GM18499 (cell line): Measurements from ENCODE around the gene OR10A2.
A peak's percentile ranks its signal among the peaks of the same experiment; 100 is the strongest.
"Not testable (repeated sequence)": the region's sequence is repeated elsewhere in the genome, so short reads cannot be mapped to it uniquely, and the experiment has no call there.

ENCODE experiments used
- ATAC-seq: cut with Tn5 transposase; IDR thresholded peaks from one replicate; pipeline ENCODE4 v1.9.1; 2021; ENCODE audit warnings: moderate number of reproducible peaks; ENCODE audit not compliant: insufficient read depth, unreplicated experiment

The OR10A2 gene

DNA sequence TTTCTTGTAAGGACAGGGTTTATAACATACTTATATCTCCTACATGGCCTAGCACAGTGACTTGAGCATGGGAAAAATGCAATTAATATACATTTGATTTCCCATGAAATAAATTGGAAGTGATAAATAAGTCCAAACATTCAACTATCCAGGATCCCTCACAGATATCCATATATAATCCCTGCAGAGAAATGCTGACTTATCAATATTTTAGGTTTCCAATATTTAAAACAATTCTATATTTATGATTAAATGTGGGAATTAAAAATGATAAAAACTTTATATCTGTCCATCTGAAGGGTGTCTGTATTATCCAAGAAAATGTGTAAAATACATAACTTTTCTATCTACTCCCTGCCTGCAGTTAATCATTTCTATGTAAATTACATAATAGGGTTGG, 19.9 kb downstream of the OR10A2 start:
- ATAC-seq, result no peak

DNA sequence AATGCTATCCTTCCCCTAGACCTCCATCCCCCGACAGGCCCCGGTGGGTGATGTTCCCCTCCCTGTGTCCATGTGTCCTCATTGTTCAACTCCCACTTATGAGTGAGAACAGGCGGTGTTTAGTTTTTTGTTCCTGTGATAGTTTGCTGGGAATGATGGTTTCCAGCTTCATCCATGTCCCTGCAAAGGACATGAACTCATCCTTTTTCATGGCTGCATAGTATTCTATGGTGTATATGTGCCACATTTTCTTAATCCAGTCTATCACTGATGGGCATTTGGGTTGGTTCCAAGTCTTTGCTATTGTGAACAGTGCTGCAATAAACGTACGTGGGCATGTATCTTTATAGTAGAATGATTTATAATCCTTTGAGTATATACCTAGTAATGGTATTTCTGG, 24.9 kb downstream of the OR10A2 start:
- ATAC-seq, result not testable (repeated sequence)

DNA sequence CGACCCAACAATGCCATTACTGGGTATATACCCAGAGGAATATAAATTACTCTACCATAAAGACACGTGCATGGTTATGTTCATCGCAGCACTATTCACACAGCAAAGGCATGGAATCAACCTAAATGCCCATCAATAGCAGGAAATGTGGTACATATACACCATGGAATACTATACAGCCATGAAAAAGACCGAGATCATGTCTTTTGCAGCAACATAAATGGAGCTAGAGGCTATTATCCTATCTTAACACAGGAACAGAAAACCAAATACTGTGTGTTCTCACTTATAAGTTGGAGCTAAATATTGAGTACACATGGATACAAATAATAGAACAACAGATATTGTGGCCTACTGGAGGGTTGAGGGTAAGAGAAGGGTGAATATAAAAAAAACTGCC, 26.0 kb downstream of the OR10A2 start:
- no peak for ATAC-seq

DNA sequence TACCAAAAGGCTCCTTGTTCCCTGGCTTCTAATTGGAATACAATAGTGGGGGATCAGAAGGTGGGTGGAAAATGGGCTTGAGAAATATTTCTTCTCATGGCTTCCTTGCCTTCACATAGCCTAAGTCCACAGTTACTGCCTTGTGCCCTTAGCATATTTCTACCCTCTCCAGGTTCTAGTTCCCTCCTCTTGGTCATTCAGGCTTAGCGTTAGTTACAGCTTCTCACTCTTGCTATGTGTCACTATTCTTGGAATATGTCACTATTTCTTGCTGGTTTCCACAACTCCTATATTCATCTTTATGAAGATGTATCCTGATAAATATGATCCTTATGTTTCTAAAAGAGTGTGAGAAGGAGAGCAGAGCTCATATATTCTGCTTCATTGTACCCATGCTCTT, 27.0 kb downstream of the OR10A2 start:
- ATAC-seq, result no peak

DNA sequence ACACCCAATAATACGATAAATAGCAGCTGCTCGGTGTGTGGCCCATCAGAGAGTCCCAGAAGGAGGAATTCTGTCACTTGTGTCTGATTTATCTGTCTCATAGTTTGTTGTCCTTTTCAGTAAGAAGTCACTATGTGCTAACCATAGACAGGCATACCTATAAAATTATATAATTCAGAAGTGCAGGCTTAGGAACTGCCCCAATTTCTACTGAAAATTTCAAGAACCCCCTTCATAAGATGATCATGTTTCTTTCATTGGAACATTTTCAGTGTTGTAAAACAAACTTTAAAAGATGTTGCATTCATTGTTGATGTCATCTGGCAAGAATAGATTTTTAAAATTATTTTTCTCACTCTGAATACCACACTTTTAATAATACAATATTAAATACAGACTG, 29.5 kb downstream of the OR10A2 start, which contains the start of gene OR2D2:
Gene OR2D2, minus strand, starts transcription at position 101 of the 400 bp plus-strand sequence. Its CDS starts 0 bp downstream, at position 101.
- no peak for ATAC-seq

DNA sequence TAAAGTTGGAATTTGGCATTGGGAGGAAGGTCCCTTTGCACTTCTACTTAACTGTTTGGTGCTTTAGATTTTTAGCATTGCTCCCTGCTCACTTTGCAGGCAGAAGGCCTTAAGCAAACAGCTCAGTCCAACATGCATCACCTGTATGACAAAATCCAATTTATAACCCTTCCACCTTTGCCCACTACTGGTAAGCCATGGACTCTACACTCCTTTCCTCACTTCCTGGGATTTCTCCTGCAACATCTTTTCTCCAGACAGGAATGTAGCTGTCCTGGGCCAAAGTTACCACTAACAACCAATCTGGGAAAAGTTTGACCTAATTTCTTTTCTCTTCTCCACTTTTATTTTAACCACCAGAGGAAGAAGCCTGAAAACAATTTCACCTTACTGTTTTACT, 31.2 kb downstream of the OR10A2 start:
- no peak for ATAC-seq

DNA sequence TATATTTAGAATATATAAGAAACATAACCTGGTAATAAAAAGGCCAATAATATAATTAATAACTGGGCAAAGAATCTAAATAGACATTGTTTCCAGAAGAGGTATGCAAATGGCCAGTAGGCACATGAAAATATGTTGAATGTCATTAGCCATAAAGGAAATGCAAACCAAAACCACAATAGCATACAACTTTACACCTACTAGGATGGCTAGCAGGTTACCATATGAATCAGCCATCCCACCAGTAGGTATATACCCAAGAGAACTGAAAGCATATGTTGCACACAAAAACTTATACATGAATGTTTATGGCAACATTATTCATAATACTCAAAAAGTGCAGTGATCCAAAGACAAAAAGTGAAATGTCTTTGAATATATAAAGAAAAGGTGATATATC, 32.2 kb downstream of the OR10A2 start:
- peak; percentile 88 for ATAC-seq

DNA sequence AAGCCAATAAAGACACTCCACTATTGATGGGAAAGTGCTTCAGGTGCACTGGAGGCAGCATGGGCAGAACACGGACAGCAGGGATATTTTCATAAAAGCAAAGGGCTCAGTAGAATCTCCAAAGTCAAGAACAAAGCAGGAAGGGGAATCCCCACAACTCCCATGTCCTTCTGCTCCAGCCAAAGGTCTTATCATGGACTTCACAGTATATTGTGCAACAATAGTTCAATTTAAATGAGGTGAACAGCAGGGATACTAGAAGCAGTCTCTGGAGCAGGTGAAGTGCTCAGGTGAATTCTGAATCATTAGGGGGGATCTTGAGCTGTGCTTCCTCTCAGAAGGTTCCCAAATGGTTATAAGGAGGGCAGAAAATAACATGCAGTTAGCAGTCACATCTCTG, 36.1 kb downstream of the OR10A2 start:
- ATAC-seq, result no peak

DNA sequence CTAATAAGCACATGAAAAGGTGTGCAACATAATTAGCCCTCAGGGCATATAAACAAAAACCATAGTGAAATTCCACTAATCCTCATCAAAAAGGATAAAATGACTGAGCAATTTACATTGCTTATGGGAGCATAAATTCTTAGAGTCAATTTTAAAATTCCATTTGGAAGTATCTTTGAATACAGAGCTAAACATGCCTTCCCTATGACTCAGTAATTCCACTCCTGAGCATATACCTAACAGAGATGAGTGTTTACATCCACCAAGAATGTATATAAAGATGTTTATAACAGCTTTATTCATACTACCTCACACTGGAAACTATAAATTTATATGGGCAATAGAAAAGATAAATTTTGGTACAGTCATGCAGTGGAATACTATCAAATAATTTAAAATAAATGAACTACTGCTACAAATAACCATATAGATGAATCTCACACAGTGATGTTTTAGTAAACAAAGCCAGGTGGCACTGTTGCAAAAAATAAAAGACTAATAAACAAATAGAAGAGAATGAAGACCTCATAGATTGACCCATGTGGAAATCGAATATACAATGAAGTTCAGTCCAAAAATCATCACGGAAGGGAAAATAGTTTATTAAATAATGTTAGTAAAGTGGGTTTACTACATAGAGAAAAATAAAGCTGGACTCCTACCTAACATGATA, 37.6 kb downstream of the OR10A2 start:
- no peak for ATAC-seq

DNA sequence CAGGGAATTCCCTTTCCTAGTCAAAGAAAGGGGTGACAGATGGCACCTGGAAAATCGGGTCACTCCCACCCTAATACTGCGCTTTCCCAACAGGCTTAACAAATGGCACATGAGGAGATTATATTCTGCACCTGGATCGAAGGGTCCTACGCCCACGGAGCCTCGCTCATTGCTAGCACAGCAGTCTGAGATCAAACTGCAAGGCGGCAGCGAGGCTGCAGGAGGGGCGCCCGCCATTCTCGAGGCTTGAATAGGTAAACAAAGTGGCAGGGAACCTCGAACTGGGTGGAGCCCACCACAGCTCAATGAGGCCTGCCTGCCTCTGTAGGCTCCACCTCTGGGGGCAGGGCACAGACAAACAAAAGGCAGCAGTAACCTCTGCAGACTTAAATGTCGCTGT, 41.9 kb downstream of the OR10A2 start:
- not testable (repeated sequence) for ATAC-seq

DNA sequence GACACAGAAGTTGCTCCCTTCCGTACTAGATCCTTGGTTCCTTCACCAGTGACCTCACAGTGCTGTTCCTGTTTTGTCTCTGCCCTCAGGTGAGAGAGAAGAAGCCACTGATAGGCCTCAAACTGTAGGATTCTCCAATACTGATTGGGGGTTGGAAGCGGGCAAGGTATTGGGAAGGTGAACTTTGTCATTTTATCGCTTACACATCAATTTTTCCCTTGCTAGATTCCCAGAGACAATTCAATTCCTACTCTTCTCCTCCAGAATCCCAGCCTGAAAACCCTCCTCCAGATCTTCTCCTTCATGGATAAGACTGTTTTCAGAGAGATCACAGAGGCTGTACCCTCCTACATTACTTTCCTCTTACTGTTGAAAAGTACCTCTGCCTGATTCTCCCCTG, 48.5 kb downstream of the OR10A2 start:
- ATAC-seq, result no peak

DNA sequence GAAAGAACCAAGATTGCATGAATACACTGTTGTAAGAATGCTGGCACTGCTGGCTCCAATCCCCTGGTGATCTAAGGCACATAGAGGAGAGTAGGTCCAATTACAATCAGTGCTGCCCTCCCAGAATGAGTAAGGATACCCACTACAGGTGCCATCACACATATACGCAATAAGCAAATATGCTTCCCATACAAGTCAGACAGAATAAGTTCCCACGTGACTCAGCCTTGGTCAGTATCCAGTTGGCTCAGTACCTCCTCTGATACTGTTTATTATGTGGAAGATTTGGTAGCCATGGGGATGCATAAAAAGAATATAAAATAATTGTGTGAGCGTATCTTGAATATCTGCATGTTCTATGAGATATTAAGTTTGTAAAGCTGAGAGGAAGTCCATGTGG, 49.1 kb downstream of the OR10A2 start:
- no peak for ATAC-seq

DNA sequence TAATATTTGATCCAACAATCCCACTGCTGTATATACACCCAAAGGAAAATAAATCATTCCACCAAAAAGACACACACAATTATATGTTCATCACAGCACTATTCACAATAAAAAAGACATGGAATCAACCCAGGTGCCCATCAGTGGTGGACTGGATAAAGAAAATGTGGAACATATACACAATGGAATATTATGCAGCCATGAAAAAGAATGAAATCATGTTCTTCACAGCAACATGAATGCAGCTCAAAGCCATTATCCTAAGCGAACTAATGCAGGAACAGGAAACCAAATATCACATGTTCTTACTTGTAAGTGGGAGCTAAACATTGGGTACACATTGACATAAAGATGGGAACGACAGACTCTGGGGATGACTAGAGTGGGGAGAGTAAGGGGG, 56.8 kb downstream of the OR10A2 start:
- no peak for ATAC-seq

DNA sequence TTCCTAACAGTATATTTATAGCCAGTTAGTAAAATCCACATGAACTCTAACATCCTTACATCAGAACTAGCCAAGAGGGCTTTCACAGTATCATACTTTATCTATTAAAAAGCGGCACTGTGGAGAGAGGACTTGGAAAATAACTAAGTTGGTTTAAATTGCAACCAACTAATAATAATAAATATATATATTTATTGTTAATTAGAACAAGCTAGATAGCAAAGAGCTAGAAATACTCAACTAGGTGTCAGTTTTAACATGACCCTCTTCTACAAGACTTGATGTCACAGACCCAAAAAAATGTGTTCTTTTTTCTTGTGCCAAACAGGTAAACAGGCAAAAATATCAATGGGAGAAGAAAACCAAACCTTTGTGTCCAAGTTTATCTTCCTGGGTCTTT, 57.8 kb downstream of the OR10A2 start, which contains the start of gene OR2D3:
Gene OR2D3, plus strand, starts transcription at position 301 of the 400 bp plus-strand sequence. Its CDS starts 0 bp downstream, at position 301.
- no peak for ATAC-seq
